IPS-18a (cell line): ENCODE results near the gene FOXS1.
"Not testable (repeated sequence)": the region's sequence is repeated elsewhere in the genome, so short reads cannot be mapped to it uniquely, and the experiment has no call there.

Experiments used
- H3K27ac ChIP-seq: one replicate; pipeline ENCODE4 v1.5.1; 2013; ENCODE audit warnings: low read length
- H3K27me3 ChIP-seq: one replicate; pipeline ENCODE4 v1.6.1; 2013; ENCODE audit warnings: mild to moderate bottlenecking, low read length; ENCODE audit not compliant: control insufficient read depth, insufficient read depth
- H3K36me3 ChIP-seq: one replicate; pipeline ENCODE4 v1.6.1; 2013; ENCODE audit warnings: low read depth, low read length; ENCODE audit not compliant: control insufficient read depth
- H3K4me1 ChIP-seq: one replicate; pipeline ENCODE4 v1.6.1; 2013; ENCODE audit warnings: low read depth, low read length; ENCODE audit not compliant: control insufficient read depth
- H3K4me3 ChIP-seq: one replicate; pipeline ENCODE4 v1.5.1; 2013; ENCODE audit warnings: low read length
- H3K9ac ChIP-seq: one replicate; pipeline ENCODE4 v1.6.1; 2013; ENCODE audit warnings: mild to moderate bottlenecking, low read length, moderate library complexity
- H3K9me3 ChIP-seq: one replicate; pipeline ENCODE4 v1.6.1; 2013; ENCODE audit warnings: low read depth, low read length; ENCODE audit not compliant: control insufficient read depth

Gene FOXS1

DNA sequence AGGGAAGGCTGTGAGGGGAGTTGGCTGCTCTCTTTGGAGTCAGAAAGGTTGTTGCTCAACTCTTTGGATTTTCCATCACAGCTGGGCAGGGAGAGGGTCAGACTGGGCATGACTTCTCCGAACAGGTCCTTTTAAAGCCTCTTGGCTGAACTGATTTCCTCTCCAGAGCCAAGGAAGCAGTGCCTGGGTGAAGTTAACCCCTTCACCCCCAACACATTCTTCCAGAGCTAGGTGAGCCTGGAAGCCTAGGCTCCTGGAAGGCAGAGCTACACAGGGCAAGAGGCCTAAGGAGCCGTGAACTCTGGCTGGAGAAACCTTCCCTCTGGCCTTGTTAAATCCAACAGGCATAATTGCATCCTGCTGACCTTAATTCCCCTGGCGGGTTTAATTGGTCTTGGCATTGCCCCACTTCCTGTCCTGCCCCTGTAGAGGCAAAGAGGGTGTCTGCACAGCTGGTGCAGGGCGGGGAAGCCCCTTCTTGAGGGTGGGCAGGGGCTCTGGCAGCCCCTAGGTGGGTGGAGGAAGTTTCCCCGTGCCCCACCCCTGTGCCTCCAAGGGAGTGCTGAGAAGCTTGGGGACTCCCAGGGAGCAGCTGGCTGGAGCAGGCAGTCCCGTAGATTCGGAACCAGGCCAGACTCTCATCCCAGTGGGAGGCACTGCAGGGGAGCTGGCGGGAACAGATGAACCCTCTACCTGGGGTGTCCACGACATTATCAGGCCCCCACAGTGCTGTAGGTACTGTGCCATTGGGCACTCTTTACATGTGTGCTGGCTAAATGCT is 29.8 kb downstream of the FOXS1 start:
- H3K9me3 ChIP-seq: no peaks in the 10 kb centered on the region
- no peaks in the 10 kb centered on the region for H3K27me3 ChIP-seq
- no peak overlapping the region for H3K4me3 ChIP-seq
- H3K27ac ChIP-seq: no peak overlapping the region
- H3K36me3 ChIP-seq: no peaks in the 10 kb centered on the region
- no peak overlapping the region for H3K9ac ChIP-seq
- H3K4me1 ChIP-seq: no peaks in the 10 kb centered on the region

DNA sequence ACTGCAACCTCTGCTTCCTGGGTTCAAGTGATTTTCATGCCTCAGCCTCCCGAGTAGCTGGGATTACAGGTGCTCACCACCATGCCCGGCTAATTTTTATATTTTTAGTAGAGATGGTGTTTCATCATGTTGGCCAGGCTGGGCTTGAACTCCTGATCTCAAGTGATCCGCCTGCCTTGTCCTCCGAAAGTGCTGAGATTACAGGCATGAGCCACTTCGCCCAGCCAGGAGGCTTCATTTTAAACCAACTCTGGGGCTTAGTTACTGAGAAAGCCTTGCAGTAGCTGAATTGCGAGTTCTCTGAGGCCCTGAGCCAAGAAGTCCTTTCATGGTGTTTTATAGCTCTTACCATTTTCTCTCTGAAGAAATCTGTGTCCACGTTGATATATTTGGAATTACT is 31.3 kb downstream of the FOXS1 start:
- H3K4me3 ChIP-seq, H3K27ac ChIP-seq, H3K9me3 ChIP-seq, H3K27me3 ChIP-seq, H3K9ac ChIP-seq, H3K36me3 ChIP-seq, H3K4me1 ChIP-seq: not testable (repeated sequence)

DNA sequence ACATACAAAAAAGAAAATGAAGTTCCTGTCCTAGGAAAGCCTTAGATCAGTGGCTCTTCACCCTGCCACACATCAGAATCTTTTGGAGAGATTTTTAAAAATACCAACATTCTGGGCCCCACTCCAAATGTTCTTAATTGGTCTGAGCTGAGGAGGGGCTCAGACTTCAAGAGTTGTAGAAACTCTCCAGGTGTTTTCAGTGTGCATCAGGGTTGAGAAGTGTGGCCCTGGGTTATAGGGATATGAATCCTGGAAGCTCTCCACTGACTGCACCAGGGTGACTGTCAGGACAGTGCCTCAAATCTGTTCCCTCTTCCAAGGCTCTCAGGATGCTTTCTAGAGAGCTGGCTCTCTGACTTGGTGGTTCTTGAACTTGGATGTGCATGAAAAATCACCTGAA is 31.8 kb downstream of the FOXS1 start:
- Histone ChIP-seq H3K4me3 (no peak overlapping the region), H3K36me3 (no peaks in the 10 kb centered on the region), H3K27me3 (no peaks in the 10 kb centered on the region), H3K9ac (no peak overlapping the region), H3K27ac (no peak overlapping the region), H3K4me1 (no peaks in the 10 kb centered on the region), H3K9me3 (no peaks in the 10 kb centered on the region)

DNA sequence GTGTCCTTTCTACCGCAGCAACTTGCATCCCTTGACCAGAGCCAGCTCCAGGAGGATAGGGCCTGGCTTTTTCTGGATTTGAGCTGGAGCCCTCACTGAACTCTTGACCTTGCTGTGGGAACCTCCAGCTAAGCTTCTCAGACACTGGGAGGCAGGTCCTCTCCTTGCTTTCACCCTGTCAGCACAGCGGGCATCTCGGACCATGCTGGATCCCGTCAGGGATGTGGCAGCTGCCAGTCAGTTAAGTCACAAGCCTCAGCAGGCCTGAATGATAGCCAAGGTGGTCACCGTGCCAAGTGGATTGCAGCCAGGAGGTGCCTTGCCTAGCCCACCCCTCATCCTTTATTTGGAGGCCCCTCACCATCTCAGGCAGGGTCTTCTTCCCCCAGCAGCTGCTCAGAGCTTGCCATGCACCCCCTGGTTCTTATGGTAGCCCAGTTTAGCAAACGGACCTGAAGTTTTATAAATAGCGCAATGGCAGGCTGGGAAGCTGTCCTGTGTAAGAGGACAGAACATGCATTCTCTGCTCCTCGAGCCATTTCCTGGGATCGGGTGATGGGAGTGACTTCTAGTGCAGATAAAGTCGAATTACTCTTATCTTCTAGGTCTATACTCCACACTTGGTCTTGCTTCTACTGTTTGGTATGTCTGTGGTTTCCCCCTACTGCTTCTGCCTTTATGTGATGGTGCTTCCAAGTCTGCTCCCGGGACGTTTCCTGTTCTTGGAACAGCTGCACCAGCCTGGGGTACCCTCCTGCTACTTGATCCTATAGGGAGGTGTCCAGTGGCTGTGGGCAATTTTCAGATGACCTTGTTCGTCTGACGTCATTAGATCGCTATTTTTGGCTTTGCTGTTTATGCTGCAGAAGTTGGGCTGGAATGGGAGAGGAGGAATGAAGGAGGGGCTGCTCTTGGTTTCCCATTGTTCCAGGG is 33.3 kb downstream of the FOXS1 start:
- Histone ChIP-seq H3K27me3 (no peaks in the 10 kb centered on the region), H3K4me1 (no peaks in the 10 kb centered on the region), H3K36me3 (no peaks in the 10 kb centered on the region), H3K27ac (no peak overlapping the region), H3K9ac (no peak overlapping the region), H3K4me3 (no peak overlapping the region), H3K9me3 (no peaks in the 10 kb centered on the region)

DNA sequence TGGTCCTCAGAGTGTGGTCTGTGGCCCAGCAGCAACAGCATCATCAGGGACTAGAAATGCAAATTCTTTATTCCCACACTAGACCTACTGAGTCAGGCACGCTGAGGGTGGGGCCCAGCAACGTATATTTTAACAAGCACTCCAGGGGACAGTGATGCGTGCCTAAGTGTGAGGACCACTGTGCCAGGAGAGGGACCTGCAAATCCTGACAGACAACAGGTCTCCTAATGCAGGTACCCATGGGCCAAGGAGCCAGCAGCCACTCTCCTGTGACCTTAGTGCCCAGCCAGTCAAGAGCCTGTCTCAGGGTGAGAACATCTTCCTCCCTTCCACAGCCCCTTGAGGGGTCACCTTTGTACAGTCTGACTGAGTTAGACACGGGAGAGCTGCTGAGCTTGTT is 34.2 kb downstream of the FOXS1 start:
- no peaks in the 10 kb centered on the region for H3K27me3 ChIP-seq
- no peaks in the 10 kb centered on the region for H3K9me3 ChIP-seq
- peaks cover 3% of the 10 kb centered on the region for H3K36me3 ChIP-seq
- no peak overlapping the region for H3K9ac ChIP-seq
- H3K4me3 ChIP-seq: no peak overlapping the region
- no peaks in the 10 kb centered on the region for H3K4me1 ChIP-seq
- H3K27ac ChIP-seq: no peak overlapping the region

DNA sequence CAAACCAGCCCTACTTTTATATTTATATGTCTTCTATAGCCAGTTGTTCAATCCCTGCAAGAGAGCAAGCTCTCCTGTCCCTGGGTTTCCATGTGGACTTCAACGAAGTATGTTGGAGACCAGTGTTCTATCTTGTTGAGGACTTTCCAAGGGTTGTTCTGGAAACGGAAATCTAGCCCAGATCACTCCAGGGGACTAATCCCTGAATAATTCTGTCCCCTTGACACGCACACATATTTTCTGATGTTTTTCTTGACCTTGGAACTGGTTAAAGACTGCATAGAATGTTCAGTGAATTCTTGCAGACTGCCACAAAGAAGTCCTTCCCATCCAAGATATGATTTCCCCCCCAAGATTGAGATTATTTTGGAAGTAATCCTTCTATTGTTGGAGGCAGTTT is 35.7 kb downstream of the FOXS1 start:
- Histone ChIP-seq H3K27me3 (no peaks in the 10 kb centered on the region), H3K4me3 (no peak overlapping the region), H3K36me3 (peaks cover 4% of the 10 kb centered on the region), H3K9me3 (no peaks in the 10 kb centered on the region), H3K27ac (no peak overlapping the region), H3K9ac (no peak overlapping the region), H3K4me1 (no peaks in the 10 kb centered on the region)

DNA sequence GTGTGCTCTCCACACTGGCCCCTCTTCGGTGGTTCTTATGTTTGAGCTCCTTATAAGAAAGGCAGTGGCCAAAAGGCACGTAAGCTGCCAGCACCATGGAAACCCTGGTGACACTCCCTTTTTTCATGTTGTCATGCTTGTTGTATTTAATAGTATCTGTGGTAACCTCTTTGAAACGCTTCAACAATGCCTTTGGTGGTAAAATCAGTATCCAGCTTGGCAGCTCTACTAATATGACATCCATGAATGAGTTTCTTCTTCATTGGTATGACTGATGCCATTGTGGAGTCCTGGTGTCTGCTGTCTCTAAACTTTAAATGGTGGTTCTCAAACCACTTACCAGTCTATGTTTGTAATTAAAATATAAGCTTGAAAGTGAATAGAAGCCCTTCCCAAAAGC is 36.9 kb downstream of the FOXS1 start:
- H3K9ac ChIP-seq: no peak overlapping the region
- no peaks in the 10 kb centered on the region for H3K4me1 ChIP-seq
- no peaks in the 10 kb centered on the region for H3K27me3 ChIP-seq
- H3K27ac ChIP-seq: no peak overlapping the region
- H3K36me3 ChIP-seq: peaks cover 14% of the 10 kb centered on the region
- H3K4me3 ChIP-seq: no peak overlapping the region
- H3K9me3 ChIP-seq: no peaks in the 10 kb centered on the region

DNA sequence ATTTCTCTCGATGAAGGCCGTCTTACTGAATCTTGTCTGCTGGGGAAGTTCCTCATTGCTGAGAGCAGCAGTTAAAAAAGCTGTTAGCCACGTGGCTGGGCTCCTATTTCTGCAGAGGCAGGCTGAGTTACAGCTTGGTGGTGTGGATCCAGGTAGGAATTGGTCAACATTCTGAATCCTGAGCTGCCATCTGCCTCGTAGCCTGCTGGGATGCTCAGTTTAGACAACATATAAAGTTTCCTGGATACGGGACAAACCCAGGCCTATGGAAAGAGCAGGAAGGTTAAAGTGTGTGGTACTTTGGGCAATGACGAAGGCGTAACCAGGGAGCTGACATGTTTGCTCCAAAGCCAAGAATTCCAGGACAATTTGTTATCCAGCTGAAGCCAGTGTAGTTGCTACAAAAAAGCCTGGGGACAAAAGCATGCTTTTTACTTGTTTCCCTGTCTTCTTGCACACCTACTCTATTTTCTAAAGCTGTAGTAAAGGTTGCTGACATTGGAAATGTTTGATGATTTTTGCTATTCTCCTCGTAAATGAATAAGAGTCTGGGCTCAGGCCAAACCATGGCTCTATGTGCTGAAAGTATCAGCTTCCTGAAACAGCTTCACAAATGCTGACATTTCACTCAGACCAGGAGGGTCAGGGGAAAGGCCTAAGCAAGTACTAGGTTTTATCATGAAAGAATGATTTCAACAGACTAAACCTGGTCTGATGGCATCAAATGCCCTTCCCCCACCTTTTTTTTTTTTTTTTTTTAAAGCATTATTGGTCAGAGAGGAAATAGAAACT is 38.6 kb downstream of the FOXS1 start:
- Histone ChIP-seq H3K9me3 (no peaks in the 10 kb centered on the region), H3K9ac (no peak overlapping the region), H3K4me3 (no peak overlapping the region), H3K27me3 (no peaks in the 10 kb centered on the region), H3K4me1 (no peaks in the 10 kb centered on the region), H3K27ac (no peak overlapping the region), H3K36me3 (peaks cover 29% of the 10 kb centered on the region)

DNA sequence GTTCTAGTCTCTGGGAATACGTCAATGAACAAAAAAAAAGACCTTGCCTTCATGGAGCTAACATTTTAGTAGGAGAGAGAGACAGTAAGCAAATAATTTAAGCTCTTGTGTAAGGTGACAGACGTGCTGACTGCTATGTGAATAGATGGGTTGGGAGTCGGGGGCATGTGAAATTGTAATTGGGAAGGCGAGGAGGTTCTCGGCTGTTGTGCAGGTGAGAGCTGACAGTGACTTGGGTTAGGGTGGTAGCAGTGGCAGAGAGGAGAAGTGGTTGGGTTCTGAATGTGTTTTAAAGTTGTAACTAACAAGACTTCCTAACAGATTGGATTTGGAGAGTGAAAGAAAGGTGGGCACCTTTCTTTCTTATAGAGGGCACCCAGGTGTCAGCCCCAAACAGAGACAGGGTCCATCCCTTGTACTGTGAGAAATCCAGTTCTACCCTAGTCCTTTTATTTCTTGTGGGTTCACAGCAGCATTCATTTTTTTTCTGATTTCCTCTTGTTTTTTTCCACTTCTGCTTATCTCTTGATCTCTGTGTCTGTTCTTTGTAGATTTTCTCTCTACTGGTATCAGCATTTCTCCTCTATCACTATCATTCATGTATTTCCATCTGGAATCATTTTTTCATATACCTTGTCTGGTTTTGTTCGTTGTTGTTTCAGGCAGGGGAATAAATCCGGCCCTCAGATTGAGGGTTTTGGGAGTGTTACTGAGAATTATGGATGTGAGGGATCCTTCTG is 41.7 kb downstream of the FOXS1 start:
- Histone ChIP-seq H3K9me3 (no peaks in the 10 kb centered on the region), H3K4me1 (no peaks in the 10 kb centered on the region), H3K36me3 (peaks cover 59% of the 10 kb centered on the region), H3K27me3 (no peaks in the 10 kb centered on the region), H3K9ac (no peak overlapping the region), H3K27ac (no peak overlapping the region), H3K4me3 (no peak overlapping the region)

DNA sequence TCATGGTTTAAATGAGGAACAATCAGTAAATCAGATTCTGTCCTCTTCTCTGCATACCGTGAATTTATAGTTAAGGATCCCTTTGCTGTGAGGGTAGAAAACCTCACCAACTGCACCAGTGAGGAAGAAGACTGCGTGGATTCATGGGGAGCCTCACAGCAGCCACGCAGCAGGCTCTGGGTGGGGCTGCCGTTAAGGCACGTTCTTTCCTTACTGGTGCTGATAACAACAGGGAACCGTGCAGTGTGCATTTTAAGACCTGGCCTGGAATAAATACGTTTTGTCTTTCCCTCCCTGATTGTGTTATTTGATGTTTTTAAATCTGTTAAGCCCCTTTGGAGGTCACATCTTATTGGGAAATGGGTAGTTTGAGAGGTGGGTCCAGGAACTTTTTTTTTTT is 43.9 kb downstream of the FOXS1 start:
- H3K4me1 ChIP-seq: no peaks in the 10 kb centered on the region
- H3K27ac ChIP-seq: no peak overlapping the region
- H3K9ac ChIP-seq: no peak overlapping the region
- H3K4me3 ChIP-seq: no peak overlapping the region
- no peaks in the 10 kb centered on the region for H3K27me3 ChIP-seq
- peaks cover 79% of the 10 kb centered on the region for H3K36me3 ChIP-seq
- no peaks in the 10 kb centered on the region for H3K9me3 ChIP-seq

DNA sequence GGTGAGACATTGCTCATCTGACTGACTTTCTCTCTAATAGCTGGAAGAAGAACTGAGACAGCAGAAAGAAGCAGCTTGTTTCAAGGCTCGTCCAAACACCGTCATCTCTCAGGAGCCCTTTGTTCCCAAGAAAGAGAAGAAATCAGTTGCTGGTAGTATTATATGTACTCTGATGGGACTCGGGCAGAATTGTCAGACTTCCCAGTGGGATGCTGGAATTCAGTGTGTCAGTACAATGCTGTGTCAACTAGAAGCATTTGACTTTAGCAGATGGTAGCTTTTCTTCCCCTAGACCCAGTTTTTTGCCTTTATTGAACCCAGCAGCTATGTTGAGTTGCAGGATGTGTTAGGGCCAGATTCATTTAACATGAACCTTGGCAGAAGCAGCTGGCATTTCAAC is 48.0 kb downstream of the FOXS1 start:
- H3K9ac ChIP-seq: no peak overlapping the region
- H3K27ac ChIP-seq: no peak overlapping the region
- H3K36me3 ChIP-seq: peaks cover 96% of the 10 kb centered on the region
- no peaks in the 10 kb centered on the region for H3K9me3 ChIP-seq
- no peak overlapping the region for H3K4me3 ChIP-seq
- H3K27me3 ChIP-seq: no peaks in the 10 kb centered on the region
- H3K4me1 ChIP-seq: no peaks in the 10 kb centered on the region
